Thyroid gland (tissue), 4 donors: ENCODE measurements around the gene FLT1. TPM values are rescaled to one million over a fixed set of nuclear protein-coding genes. Genes with fewer than 3 reads are reported as not detected.

Experiments
- DNase-seq, 2 donors: peaks; one replicate each; pipeline ENCODE4 v3.0.0-alpha.2; 2019
- H3K27ac ChIP-seq, 3 donors: fragments of 200-600 bp; sonication (generic); 1 replicate in 2 of 3; 2 replicates in 1 of 3; pipeline ENCODE4 v1.5.1; 2016 to 2019; ENCODE audit warnings: mild to moderate bottlenecking in 1 of 3, moderate library complexity in 1 of 3
- H3K27me3 ChIP-seq: fragments of 200-600 bp; sonication (generic); one replicate; pipeline ENCODE4 v1.5.1; 2019
- H3K36me3 ChIP-seq, 2 donors: fragments of 200-600 bp; sonication (generic); one replicate each; pipeline ENCODE4 v1.5.1; 2016 to 2019
- H3K4me1 ChIP-seq, 2 donors: fragments of 200-600 bp; sonication (generic); one replicate each; pipeline ENCODE4 v1.5.1; 2017 to 2019
- H3K4me3 ChIP-seq, 3 donors: fragments of 200-600 bp; sonication (generic); replicated peaks in 1 of 3; 1 replicate in 2 of 3; 2 replicates in 1 of 3; pipeline ENCODE4 v1.5.1; 2016; ENCODE audit warnings: mild to moderate bottlenecking in 1 of 3
- H3K9me3 ChIP-seq: fragments of 200-600 bp; sonication (generic); one replicate; pipeline ENCODE4 v1.5.1; 2017
- CTCF ChIP-seq, 6 experiments: fragments of 200-600 bp in 3 of 6; fragments of 450-650 bp in 3 of 6; sonication (generic) in 3 of 6; IDR thresholded peaks; one replicate each; pipeline ENCODE4 v1.5.1; 2016 to 2019; ENCODE audit warnings: antibody characterized with exemption in 6 of 6, mild to moderate bottlenecking in 2 of 6, inconsistent platforms in 1 of 6, moderate library complexity in 1 of 6
- POLR2A ChIP-seq, 2 donors: fragments of 450-650 bp; IDR thresholded peaks; one replicate each; pipeline ENCODE4 v1.6.1; 2017; ENCODE audit warnings: antibody characterized with exemption in 2 of 2, mild to moderate bottlenecking in 2 of 2, moderate library complexity in 1 of 2
- WGBS, 2 donors: methylation state at CpG; one replicate each; pipeline ENCODE4 v1.1.5; 2017; 5-methylcytosine and 5-hydroxymethylcytosine counted together
- intact Hi-C: fragments of 100-400 bp; cut with DNase I; formaldehyde crosslinking; loops from one replicate; pipeline ENCODE4 v1.15.1; 2023
- total RNA-seq, 4 donors: library from RNA; depleted of rRNA; stranded (reverse); fragments of >200 nt; gene quantifications; one replicate each; pipeline ENCODE4 v1.2.3, GENCODE V29; 2016

Gene FLT1
- total RNA-seq, 4 donors from 2014 or later: 23.4 to 132 (median 44.4) TPM

GRCh38 chr13:28408863-28409262 is 86.1 kb downstream of the FLT1 start:
- WGBS, 2 donors: 70 to 84% methylated on average over 1 of the region's 1 CpG
- no peaks in the 10 kb centered on the region for H3K9me3 ChIP-seq
- DNase-seq: no peak
- H3K27ac ChIP-seq: no peak overlapping the region
- no peak overlapping the region for H3K4me3 ChIP-seq
- no peaks in the 10 kb centered on the region for H3K27me3 ChIP-seq
- no peaks in the 10 kb centered on the region for H3K36me3 ChIP-seq
- intact Hi-C loops: no loop called here
- TF ChIP-seq POLR2A (IDR thresholded peaks at IDR 0.05) (no peak), CTCF (IDR thresholded peaks at IDR 0.05) (no peak)
- H3K4me1 ChIP-seq: no peaks in the 10 kb centered on the region

GRCh38 chr13:28408235-28408848 is 86.6 kb downstream of the FLT1 start:
- DNase-seq: peak in 1 of 2 donors; percentile 8
- Histone ChIP-seq H3K4me1 (no peaks in the 10 kb centered on the region), H3K27ac (no peak overlapping the region), H3K4me3 (no peak overlapping the region), H3K9me3 (no peaks in the 10 kb centered on the region), H3K36me3 (no peaks in the 10 kb centered on the region), H3K27me3 (no peaks in the 10 kb centered on the region)
- intact Hi-C loops: no loop called here
- TF ChIP-seq CTCF (IDR thresholded peaks at IDR 0.05) (no peak), POLR2A (IDR thresholded peaks at IDR 0.05) (no peak)
- 36 to 47% methylated on average over 8 of the region's 8 CpGs for WGBS, 2 donors

GRCh38 chr13:28406733-28407266 is 88.1 kb downstream of the FLT1 start:
- no peak for DNase-seq
- TF ChIP-seq POLR2A (IDR thresholded peaks at IDR 0.05) (no peak), CTCF (IDR thresholded peaks at IDR 0.05) (no peak)
- no peaks in the 10 kb centered on the region for H3K4me1 ChIP-seq
- no peak overlapping the region for H3K4me3 ChIP-seq
- H3K36me3 ChIP-seq: no peaks in the 10 kb centered on the region
- H3K27ac ChIP-seq: no peak overlapping the region
- whole genome bisulfite sequencing, 2 donors: 81 to 86% methylated on average over 13 of the region's 13 CpGs
- intact Hi-C loops: no loop called here
- H3K9me3 ChIP-seq: no peaks in the 10 kb centered on the region
- H3K27me3 ChIP-seq: no peaks in the 10 kb centered on the region

GRCh38 chr13:28402057-28402381 is 92.9 kb downstream of the FLT1 start:
- H3K4me3 ChIP-seq: no peak overlapping the region
- H3K27me3 ChIP-seq: no peaks in the 10 kb centered on the region
- no peaks in the 10 kb centered on the region for H3K9me3 ChIP-seq
- no peak for TF ChIP-seq POLR2A (IDR thresholded peaks at IDR 0.05)
- TF ChIP-seq CTCF (IDR thresholded peaks at IDR 0.05): no peak
- 76 to 80% methylated on average over 5 of the region's 5 CpGs for WGBS, 2 donors
- H3K36me3 ChIP-seq: no peaks in the 10 kb centered on the region
- H3K27ac ChIP-seq: peak overlapping the region in 2 of 3 donors; percentile 5 to 22
- H3K4me1 ChIP-seq: no peaks in the 10 kb centered on the region
- intact Hi-C loops: no loop called here
- no peak for DNase-seq

GRCh38 chr13:28401303-28402056 is 93.4 kb downstream of the FLT1 start:
- Histone ChIP-seq H3K9me3 (no peaks in the 10 kb centered on the region), H3K27ac (peak overlapping the region in 1 of 3 donors; percentile 5), H3K4me1 (no peaks in the 10 kb centered on the region), H3K36me3 (no peaks in the 10 kb centered on the region), H3K4me3 (no peak overlapping the region), H3K27me3 (no peaks in the 10 kb centered on the region)
- intact Hi-C loops: no loop called here
- WGBS, 2 donors: 59 to 66% methylated on average over 7 of the region's 7 CpGs
- no peak for DNase-seq
- no peak for TF ChIP-seq POLR2A (IDR thresholded peaks at IDR 0.05)
- TF ChIP-seq CTCF (IDR thresholded peaks at IDR 0.05): no peak
